ENCODE data around the gene SLC30A3. TPM values are rescaled to one million over a fixed set of nuclear protein-coding genes. Genes with fewer than 3 reads are reported as not detected.
"Not testable (repeated sequence)": the region's sequence is repeated elsewhere in the genome, so short reads cannot be mapped to it uniquely, and the experiment has no call there.

The SLC30A3 gene
- total RNA-seq, 1 donor from 2014 or later = 17.9 TPM

- no peak for DNase-seq
Measured at GRCh38 chr2:27284996-27285395, 22.1 kb upstream of the SLC30A3 start.

DNA sequence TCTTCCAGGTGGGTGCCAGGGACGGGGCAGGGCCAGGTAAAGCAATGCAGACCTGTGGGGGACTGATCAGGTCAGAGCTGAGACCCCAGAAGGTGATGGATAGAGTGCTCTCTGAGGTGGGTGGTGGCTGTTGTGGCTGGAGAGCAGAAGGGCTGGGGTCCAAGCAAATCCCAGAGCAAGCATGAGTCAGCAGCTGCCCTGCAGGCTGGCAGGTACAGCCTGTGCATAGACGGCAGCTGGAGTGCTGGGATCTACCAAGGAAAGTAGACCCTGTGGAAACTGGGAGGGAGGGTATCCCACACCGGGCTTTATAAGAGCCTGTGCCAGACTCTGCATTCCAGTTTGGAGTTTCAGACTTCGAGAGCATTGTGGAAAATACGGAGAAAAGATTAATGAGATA, 20.0 kb upstream of the SLC30A3 start:
- DNase-seq = no peak

DNA sequence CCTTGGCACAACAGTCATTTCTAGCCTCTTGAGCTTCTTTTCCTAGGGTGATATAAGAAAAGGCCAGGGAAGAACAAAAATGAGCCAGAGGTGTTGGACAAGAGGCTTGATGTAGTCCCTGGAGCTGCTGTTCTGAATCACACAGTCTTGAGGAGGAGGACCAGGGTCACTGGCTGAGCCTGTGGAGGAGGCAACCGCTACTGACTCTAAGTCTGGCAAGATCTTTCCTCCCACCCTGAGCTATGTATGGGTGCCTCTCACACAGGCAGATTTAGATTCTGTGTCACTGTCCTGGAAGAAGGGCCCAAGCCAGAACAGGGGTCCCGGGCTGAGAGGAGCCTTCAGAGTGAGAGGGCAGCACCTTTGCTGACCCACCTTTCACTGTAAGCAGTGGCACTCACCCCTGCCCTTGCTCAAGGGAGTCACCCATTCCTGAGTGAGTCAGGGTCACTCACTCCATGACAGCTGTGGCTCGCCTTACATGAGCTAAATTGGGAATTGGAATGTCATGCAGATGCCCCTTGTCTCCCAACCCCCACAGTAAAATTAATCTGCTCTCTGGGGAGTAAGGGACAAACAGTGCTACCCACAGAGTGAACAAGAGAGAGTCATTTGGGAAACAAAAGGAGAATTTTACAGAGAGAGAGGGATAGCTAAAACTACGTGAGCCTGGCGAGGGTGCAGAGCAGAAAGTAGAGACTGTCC, 19.2 kb upstream of the SLC30A3 start, which contains the start of gene TRIM54:
Gene TRIM54, plus strand, starts transcription at position 575 of the 705 bp plus-strand sequence. CDS start 303 bp downstream, outside the sequence.
- no peak for DNase-seq

DNA sequence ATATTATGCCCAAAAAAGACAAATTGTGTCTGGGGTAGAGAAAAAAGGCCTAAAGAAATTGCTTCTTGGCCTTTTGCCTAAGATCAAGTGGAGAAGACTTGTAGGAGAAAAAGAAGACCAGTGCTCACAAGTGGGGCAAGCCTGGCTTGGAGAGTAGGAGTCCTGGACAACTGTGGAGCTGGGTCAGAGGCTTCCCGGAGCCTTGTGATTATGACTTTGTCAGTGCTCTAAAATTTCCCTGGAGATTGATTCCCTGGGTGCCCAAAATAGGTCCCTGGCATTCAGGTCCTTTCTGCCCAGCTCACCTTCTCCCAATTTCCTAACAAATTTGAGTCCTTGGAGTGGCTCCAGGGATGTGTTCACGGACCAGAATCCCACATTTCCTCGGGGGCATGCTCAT, 18.6 kb upstream of the SLC30A3 start:
- no peak for DNase-seq

- no peak for DNase-seq
Measured at GRCh38 chr2:27280826-27281225, 18.0 kb upstream of the SLC30A3 start.

DNA sequence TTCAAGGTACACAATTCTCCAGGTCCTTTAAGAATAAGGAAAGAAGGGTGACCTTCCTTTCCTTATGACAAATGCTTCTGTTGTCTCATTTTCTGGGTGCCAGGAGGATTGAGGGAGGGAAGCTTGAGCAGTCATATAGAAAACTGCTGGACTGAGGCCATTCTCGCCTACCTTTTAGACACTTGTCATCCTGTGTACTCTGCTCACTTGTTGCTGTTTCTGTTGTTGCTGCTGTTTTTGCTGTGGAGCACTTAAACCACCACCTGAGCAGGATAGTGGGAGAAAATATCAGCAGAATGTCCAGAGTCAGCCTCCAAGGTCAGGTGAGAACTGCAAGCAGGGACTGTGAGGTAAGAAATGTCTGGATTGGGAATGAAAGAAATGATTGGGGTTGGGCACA, 15.2 kb upstream of the SLC30A3 start:
- no peak for DNase-seq

DNA sequence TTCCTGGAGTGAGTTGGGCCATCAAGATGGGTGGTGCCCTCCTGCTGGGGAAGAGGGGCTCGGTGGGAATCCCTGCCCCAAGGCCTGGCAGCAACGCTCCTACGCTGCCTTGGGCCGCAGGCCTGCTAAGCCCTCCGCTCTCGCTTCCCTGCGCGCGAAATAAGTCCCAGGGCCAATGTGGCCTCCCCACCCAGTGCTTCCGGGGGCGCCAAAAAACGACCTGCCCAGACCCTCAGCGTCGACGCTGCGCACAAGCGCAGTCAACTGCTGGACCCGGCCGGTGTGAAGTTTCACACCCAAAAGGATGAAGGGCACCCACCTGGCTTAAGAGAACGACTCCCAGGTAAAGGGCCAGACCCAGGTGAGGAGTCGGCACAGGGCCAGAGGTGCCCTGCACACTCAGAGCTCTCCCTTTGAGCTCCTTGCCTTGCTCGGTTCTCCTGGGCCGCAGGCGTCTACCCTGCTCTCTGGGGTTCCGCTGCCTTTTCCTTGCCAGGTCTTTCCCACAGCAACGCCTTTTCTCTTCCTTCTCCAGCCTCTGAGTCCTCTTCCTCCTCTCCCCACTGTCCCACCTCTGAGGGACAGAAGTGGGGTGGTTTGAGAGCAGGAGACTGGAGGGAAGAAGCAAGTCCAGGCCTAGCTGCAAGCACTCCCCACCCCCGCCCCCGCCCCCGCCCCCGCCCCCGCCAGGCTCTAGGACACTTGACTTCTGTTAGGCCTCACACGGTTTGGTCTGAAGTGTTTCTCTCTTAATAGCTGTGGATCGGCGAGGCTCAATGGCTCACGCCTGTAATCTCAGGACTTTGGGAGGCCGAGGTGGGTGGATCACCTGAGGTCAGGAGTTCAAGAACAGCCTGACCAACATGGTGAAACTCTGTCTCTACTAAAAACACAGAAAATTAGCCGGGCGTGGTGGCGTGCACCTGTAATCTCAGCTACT, 12.6 kb upstream of the SLC30A3 start, which contains the start of gene DNAJC5G:
Gene DNAJC5G, plus strand, starts transcription at position 223 of the 940 bp plus-strand sequence. CDS start 1,296 bp downstream, outside the sequence.
- DNase-seq = no peak

GRCh38 chr2:27272537-27273522, 10.0 kb upstream of the SLC30A3 start:
- DNase-seq = not testable (repeated sequence)

DNA sequence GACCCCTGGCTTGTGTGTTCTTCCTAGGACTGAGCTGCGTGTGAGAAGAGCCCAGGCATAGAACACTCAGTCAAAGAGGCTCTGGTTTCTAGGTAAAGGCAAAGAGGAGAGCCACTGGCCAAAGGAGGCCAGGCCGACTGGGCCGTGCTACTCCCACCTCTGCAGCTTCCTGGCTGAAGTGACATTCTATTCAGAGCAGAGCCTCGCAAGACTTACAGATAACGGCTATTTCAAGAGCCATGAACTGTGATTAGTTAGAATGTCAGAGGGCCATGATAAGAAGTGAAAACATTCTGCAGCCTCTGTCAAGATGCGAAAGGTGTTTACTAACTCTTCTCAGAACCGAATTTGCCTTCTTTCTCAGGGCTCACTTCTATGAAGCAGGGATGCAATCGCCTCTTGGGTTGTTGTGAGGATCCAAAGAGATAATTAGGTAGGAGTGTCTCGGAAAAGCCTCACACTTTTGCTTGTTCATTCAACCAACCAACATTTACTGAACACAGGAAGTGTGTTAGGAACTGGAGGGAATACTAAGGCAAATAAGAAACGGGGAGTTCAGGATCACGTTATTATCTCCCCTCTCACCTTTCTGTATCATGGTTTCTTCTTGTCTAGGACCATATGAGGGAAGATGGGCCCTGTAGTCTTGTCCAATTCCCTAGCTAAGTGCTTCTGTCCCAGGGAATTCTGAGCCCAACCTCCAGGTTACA, 8.9 kb upstream of the SLC30A3 start:
- DNase-seq = no peak

DNA sequence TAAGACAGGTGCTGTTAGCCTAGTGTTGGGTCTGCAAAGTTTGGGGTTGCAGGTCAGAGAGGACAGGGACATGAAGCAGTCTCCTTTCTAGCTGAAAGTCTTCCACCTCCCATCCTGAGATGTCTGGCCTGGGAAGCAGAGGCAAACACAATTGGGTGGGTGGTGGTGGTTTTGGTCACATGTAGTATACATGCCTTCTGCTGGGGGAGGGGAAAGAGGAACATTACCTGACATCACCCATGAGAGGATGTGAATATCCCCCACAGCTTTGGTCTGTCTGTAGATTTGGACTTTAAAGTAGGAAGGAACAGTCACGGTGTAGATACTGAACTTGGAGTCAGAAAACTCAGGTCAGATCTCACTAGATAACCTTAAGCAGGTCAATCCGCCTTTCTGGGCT, 7.8 kb upstream of the SLC30A3 start:
- no peak for DNase-seq

GRCh38 chr2:27270131-27270530, 7.3 kb upstream of the SLC30A3 start:
- no peak for DNase-seq

DNA sequence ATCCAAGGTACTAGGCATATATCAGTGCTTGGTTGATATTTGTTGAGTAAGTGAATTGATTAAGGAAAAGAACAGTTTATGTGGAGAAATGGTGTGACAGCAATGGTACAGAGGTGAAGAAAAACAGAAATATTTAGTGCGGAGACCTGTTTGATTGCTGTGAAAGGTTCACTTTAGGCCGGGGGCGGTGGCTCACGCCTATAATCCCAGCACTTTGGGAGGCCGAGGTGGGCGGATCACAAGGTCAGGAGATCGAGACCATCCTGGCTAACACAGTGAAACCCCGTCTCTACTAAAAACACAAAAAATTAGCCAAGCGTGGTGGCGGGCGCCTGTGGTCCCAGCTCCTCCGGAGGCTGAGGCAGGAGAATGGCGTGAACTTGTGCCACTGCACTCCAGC, 5.4 kb upstream of the SLC30A3 start:
- not testable (repeated sequence) for DNase-seq

DNA sequence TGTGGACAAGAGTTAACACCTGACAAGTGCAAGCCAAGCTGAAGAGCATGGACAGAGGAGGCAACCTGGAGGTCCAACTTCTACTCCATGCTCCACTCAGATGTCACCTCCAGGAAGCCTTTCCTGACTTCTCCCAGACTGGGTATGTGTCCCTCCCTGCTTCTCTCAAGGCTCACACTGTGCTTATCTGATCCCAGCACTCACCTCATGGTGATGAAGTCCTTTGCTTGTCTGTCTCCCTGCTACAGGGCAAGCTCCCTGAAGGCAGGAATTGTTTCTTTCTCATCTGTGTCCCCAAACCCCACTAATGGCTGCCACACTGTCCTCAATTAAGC, 2.7 kb upstream of the SLC30A3 start:
- no peak for DNase-seq

DNA sequence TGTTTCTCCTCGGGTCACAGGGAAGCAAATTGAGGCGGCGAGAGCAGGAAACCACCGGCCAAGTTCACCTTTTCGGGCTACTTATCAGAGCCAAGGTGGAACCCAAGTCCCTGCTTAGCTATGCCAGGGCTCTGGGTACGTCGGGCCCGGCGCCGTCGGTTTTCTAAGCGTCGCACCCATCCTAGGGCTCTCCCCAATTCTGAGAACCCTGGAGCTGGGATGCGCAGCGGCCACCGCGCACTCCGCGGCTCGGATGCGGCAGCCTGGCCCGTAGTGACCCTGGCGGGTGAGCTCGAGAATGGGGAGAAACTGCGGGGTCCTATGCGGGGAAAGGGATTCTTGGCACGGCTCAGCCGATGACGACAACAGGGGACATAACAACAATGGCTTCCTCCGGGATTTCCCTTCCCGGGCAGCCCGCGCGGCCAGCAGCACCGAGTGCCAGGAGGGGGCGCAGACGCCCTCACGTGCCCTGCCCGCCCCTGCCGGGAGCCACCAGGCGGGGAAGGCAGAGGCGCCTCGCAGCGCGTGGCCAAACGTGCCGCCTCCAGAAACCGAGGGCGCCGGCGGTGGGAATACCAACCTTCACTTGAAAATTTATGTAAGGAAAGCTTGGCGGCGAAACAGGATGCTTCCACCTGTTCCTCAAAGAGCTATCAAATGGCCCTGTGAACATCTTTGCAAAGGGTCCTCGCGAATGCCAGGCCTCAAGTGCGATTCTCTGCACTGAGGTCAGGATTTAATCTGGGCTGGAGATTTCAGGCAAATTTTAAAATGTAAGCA, 2.1 kb upstream of the SLC30A3 start:
- DNase-seq = peak; percentile 90

DNA sequence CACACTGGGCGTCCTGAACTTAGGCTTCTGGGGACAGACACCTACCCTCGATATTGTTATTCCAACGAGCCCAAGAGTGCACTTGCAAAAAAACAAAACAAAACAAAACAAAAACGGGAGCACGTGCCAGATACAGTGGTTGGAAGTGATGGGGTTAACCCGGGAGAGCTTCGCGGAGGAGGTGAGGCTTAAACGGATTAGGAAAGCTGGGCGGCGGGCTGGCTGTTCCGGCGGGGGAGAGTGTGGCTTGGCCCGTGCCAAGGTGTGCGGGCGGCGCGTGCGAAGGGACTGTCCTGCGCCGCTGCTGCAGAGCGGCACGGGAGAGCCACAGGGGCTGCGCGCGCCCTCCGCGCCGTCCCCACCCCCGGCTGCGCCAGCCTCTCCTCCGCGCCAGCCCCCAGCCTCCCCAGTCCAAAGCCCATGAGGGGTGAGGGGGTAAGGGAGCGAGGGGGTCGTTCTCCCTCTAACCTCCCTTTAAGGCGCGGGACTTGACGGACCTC, 1.5 kb upstream of the SLC30A3 start:
- no peak for DNase-seq

DNA sequence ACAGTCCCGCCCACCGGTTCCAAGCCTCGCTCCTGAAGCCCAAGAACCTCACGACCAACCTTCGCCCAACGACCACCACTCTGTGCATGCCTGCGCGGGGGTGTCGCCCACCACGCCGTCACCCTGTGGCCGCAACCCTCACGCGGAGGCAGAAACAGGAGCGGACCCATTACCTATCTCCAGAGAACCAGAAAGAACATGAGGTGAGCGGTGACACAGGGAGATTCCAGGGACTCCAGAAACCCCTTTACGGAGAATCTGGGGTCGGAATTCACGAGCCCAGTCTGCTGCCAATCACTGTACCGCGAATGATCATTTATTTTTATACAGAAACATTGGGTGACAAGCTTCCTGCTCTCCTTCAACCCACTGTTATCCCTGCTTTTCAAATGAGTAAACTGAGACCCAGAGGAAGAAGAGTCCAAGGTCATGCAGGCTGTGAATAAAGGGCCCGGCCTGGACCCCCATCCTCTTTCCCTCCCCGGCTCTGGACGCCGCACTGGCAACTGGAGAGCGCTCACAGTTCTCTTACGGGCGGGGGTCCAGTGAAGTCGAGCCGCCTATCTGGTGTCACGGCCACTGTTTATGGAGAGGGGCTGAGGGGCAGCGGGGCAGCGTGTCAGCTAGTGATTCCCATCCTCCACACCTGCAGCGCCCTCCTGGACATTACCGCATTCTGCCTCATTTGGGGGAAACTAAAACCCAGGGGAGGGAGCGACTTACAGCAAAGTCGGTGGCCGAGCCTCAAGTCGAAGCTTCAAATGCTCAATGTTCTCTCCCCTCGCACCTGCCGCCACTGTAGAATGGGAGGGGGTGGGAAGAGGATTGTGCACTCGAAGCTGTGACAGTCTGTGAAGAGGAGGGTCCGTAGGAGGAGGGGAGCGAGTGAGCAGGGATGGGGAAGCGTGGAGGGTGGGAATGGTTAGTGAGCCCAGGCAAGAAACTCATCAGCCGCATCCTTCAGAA, 723 bp upstream of the SLC30A3 start:
- DNase-seq = no peak

DNA sequence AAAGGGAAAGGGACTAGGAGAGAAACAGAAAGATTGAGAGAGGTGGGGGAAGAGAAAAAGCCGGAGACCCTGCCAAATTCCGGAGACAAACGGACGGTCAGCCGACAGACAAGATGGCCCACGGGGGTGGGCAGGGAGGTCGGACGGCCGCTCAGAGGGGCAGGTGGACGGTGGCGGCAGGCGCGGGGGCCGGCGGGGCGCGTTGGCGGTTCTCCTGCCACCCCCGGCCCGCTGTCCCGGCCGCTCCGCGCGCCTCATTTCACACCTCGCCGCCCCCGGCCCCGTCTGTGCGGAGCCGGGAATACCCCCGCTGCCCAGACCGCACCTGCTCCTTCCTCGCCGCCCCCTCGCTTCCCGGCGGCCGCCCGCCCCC, 935 bp downstream of the SLC30A3 start:
- DNase-seq = no peak

DNA sequence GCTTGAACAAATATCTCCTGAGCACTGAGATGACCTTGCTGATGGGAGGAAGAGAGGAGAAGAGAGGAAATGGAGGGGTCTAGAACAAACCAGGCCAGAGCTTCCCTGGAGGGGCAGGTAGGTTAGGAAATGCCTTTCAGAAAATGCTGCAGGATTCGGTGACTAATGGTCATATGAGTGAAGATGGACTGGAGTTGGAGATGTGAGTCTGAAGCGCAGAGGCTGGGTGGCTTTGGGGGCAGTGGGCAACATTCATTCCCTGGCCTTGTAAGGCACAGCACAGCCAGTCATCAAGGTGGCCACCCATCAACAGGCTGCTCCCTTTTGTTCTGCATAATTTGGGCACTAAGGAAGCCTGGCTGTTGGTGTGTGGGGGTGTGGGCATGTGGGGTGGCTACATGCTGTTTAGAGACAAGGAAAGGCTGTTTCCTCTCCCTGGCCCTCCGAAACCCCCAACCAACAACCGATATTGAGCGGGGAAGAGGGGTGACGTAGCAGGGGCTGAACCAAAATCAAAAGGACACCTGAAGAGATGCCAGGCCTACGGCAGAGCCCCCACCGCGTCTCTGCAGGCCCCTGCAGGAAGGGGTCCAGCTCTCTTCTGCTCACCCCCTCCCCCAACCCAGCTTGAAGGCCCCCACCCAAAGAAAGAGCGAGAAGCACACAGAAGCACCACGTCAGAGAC, 1.5 kb downstream of the SLC30A3 start:
- no peak for DNase-seq

DNA sequence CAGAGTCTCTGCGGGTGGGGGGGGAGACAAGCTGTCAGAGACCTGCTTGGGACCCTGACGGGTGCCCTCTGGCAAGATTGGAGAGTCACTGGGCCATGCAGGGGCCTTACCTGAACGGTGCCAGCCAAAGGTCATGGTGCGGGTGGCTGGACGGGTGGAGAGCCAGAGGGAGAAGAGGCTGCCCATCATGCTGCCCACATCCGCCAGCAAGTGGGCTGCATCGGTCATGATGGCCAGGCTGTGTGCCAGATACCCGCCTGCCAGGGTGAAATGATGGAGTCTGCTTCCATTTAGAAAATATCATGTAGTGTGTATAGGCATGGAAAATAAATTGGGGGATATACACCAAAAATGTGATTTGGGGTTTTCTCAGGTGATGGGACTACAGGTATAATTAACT, 4.8 kb downstream of the SLC30A3 start:
- no peak for DNase-seq

Data from dermis blood vessel endothelial cell (primary cell).